Left colon (tissue), 2 donors: ENCODE data around the gene ZNG1B. TPM values are rescaled to one million over a fixed set of nuclear protein-coding genes. Genes with fewer than 3 reads are reported as not detected.
"Not testable (repeated sequence)": the region's sequence is repeated elsewhere in the genome, so short reads cannot be mapped to it uniquely, and the experiment has no call there.

Experiments used
- ATAC-seq: fragments of 200-7000 bp; cut with Tn5 transposase; one replicate; pipeline ENCODE4 v1.9.1; 2020; ENCODE audit warnings: mild to moderate bottlenecking, moderate library complexity
- DNase-seq, 2 donors: peaks; one replicate each; pipeline ENCODE4 v3.0.0-alpha.2; 2020
- intact Hi-C, 2 donors: fragments of 100-400 bp; cut with DNase I in 1 of 2; cut with micrococcal nuclease in 1 of 2; formaldehyde crosslinking; loops; one replicate each; pipeline versions ENCODE4 v1.11.2 to v1.14.0; 2022; cut with DNase I, micrococcal nuclease
- total RNA-seq, 2 donors: library from RNA; stranded (reverse); fragmentation: NEBNext Ultra II Directional; extraction: Animal tissue kit (Norgen Biotek cat#: 25700); gene quantifications; one replicate each; pipeline ENCODE4 v1.2.1, GENCODE V29; 2021
- donor health status: DM: no; HTN: no; CAD: no.
- donor health status: DM: yes; HTN: yes; CAD: no.

The ZNG1B gene
- total RNA-seq, 2 donors from 2014 or later: 24.7 to 29.4 TPM

GRCh38 chr2:113502216-113503093 lies 65.0 kb downstream of the ZNG1B start:
- intact Hi-C loops, DNase-seq: not testable (repeated sequence)
- ATAC-seq: peak; percentile 57

- ATAC-seq: peak; percentile 59
- DNase-seq, intact Hi-C loops: not testable (repeated sequence)
Measured at GRCh38 chr2:113503094-113504042, 65.9 kb downstream of the ZNG1B start.

GRCh38 chr2:113504081-113504480 lies 66.6 kb downstream of the ZNG1B start:
- ATAC-seq, intact Hi-C loops: not testable (repeated sequence)

GRCh38 chr2:113507394-113508140 lies 70.1 kb downstream of the ZNG1B start:
- intact Hi-C loops, DNase-seq: not testable (repeated sequence)
- peak; percentile 25 for ATAC-seq

More at GRCh38 chr2:113504081-113504480, 66.6 kb downstream of the ZNG1B start:
- DNase-seq: not testable (repeated sequence)

GRCh38 chr2:113508187-113508586 lies 70.7 kb downstream of the ZNG1B start:
- intact Hi-C loops, DNase-seq, ATAC-seq: not testable (repeated sequence)

- intact Hi-C loops, DNase-seq, ATAC-seq: not testable (repeated sequence)
Measured at GRCh38 chr2:113510913-113511312, 73.4 kb downstream of the ZNG1B start.

- ATAC-seq, intact Hi-C loops, DNase-seq: not testable (repeated sequence)
Measured at GRCh38 chr2:113511859-113512258, 74.4 kb downstream of the ZNG1B start.

- intact Hi-C loops, DNase-seq, ATAC-seq: not testable (repeated sequence)
Measured at GRCh38 chr2:113515457-113515856, 78.0 kb downstream of the ZNG1B start.

GRCh38 chr2:113515995-113516394 lies 78.5 kb downstream of the ZNG1B start:
- ATAC-seq, DNase-seq, intact Hi-C loops: not testable (repeated sequence)

GRCh38 chr2:113517025-113517424 lies 79.5 kb downstream of the ZNG1B start:
- DNase-seq, intact Hi-C loops, ATAC-seq: not testable (repeated sequence)

GRCh38 chr2:113520837-113521236 lies 83.3 kb downstream of the ZNG1B start:
- ATAC-seq, DNase-seq, intact Hi-C loops: not testable (repeated sequence)

- DNase-seq, ATAC-seq, intact Hi-C loops: not testable (repeated sequence)
Measured at GRCh38 chr2:113521492-113521891, 84.0 kb downstream of the ZNG1B start.

GRCh38 chr2:113524986-113525385 lies 87.5 kb downstream of the ZNG1B start:
- ATAC-seq, DNase-seq, intact Hi-C loops: not testable (repeated sequence)

- DNase-seq, intact Hi-C loops: not testable (repeated sequence)
- ATAC-seq: peak; percentile 83
Measured at GRCh38 chr2:113527350-113528045, 90.0 kb downstream of the ZNG1B start.

GRCh38 chr2:113528126-113528525 lies 90.6 kb downstream of the ZNG1B start:
- intact Hi-C loops, ATAC-seq, DNase-seq: not testable (repeated sequence)

GRCh38 chr2:113528904-113529303 lies 91.4 kb downstream of the ZNG1B start:
- intact Hi-C loops: not testable (repeated sequence)

GRCh38 chr2:113532991-113533390 lies 95.5 kb downstream of the ZNG1B start:
- DNase-seq, ATAC-seq, intact Hi-C loops: not testable (repeated sequence)

More at GRCh38 chr2:113528904-113529303, 91.4 kb downstream of the ZNG1B start:
- DNase-seq, ATAC-seq: not testable (repeated sequence)
